Subcutaneous abdominal adipose tissue (tissue), 5 donors: Measurements from ENCODE around the gene ENOSF1.

Experiments
- H3K27ac ChIP-seq: one replicate; pipeline ENCODE4 v1.7.0; 2013; ENCODE audit warnings: low read depth, mild to moderate bottlenecking, inconsistent platforms, low read length, moderate library complexity
- H3K27me3 ChIP-seq, 5 donors: one replicate each; pipeline ENCODE4 v1.7.0; 2013; ENCODE audit warnings: low read length in 5 of 5, inconsistent platforms in 1 of 5; ENCODE audit not compliant: control insufficient read depth in 5 of 5, insufficient read depth in 4 of 5
- H3K36me3 ChIP-seq, 5 donors: one replicate each; pipeline ENCODE4 v1.7.0; 2013; ENCODE audit warnings: low read length in 5 of 5; ENCODE audit not compliant: control insufficient read depth in 5 of 5, insufficient read depth in 5 of 5
- H3K4me1 ChIP-seq, 5 donors: one replicate each; pipeline ENCODE4 v1.7.0; 2013; ENCODE audit warnings: low read length in 5 of 5, mild to moderate bottlenecking in 3 of 5, moderate library complexity in 1 of 5; ENCODE audit not compliant: control insufficient read depth in 5 of 5, insufficient read depth in 5 of 5
- H3K4me3 ChIP-seq, 5 donors: one replicate each; pipeline ENCODE4 v1.7.0; 2013; ENCODE audit warnings: low read length in 5 of 5, low read depth in 1 of 5
- H3K9ac ChIP-seq, 5 donors: one replicate each; pipeline ENCODE4 v1.7.0; 2013; ENCODE audit warnings: low read length in 5 of 5, mild to moderate bottlenecking in 4 of 5, moderate library complexity in 3 of 5
- H3K9me3 ChIP-seq, 5 donors: one replicate each; pipeline ENCODE4 v1.7.0; 2013; ENCODE audit warnings: low read length in 5 of 5; ENCODE audit not compliant: control insufficient read depth in 5 of 5
- donor health status: healthy.
- donor health status: healthy.
- donor health status: healthy.
- donor health status: healthy.
- donor health status: healthy.

ENOSF1 gene

DNA sequence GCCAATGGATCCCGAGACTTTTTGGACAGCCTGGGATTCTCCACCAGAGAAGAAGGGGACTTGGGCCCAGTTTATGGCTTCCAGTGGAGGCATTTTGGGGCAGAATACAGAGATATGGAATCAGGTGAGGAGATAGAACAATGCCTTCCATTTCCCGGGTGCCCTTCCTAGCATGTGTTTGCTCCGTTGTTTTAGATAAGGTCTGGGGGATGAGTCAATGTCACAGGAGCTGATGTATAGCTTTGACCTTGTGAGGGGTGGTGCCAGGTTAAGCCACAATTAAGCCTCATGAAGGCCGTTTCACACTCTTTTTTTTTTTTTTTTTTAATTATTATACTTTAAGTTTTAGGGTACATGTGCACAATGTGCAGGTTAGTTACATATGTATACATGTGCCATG is 50.2 kb downstream of the ENOSF1 start:
- Histone ChIP-seq H3K9ac (no peak overlapping the region), H3K4me3 (no peak overlapping the region), H3K4me1 (peaks cover 0 to 17% (median 13%) of the 10 kb centered on the region in 5 donors), H3K9me3 (no peaks in the 10 kb centered on the region), H3K36me3 (no peaks in the 10 kb centered on the region), H3K27me3 (peaks cover 0 to 9% (median 0%) of the 10 kb centered on the region in 5 donors), H3K27ac (no peak overlapping the region)

DNA sequence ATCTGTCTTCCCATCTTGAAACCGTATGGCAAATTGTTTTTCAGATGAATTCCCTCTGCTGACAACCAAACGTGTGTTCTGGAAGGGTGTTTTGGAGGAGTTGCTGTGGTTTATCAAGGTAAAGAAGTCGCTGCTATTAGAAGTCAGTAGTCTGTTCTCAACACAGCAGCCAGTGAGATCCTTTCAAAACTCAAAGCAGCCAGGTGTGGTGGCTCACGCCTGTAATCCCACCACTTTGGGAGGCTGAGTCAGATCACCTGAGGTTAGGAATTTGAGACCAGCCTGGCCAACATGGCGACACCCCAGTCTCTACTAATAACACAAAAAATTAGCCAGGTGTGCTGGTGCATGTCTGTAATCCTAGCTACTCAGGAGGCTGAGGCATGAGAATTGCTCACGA is 52.8 kb downstream of the ENOSF1 start:
- H3K27ac ChIP-seq = no peak overlapping the region
- no peaks in the 10 kb centered on the region for H3K9me3 ChIP-seq
- H3K9ac ChIP-seq = no peak overlapping the region
- H3K4me1 ChIP-seq = peaks cover 0 to 21% (median 17%) of the 10 kb centered on the region in 5 donors
- H3K27me3 ChIP-seq = peaks cover 0 to 12% (median 4%) of the 10 kb centered on the region in 5 donors
- H3K36me3 ChIP-seq = no peaks in the 10 kb centered on the region
- no peak overlapping the region for H3K4me3 ChIP-seq

DNA sequence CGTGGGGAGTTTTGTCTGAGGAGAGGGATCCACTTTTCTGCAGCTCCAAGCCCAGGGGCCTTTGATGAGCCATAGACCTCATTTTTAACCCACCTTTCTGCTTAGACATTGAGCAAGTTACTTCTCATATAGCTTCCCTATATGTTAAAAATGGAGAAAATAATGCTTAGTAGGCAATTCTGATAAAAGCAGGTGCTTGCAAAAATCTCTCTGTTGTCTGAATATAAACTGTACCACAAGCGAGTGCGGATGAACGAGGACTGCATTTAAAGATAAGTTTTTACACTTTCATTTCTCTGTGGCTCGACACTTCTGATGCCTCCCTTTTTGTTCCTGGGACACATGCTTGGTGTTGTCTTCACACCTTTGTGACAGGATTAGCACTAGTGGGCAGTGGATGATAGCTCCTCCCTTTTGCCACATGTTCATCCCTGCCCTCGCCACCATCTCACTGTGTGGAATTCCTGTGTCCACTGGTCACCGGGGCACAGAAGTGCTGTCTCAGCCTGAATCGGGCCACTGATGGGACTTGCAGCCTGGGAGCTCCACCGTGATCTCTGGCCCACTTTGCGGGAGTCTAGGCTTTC is 53.4 kb downstream of the ENOSF1 start:
- Histone ChIP-seq H3K27ac (no peak overlapping the region), H3K4me3 (peak overlapping the region in 3 of 5 donors; percentile 79 to 89 (median 82)), H3K27me3 (peaks cover 0 to 12% (median 6%) of the 10 kb centered on the region in 5 donors), H3K9ac (peak overlapping the region in 1 of 5 donors; percentile 64), H3K36me3 (no peaks in the 10 kb centered on the region), H3K9me3 (no peaks in the 10 kb centered on the region), H3K4me1 (peaks cover 0 to 21% (median 17%) of the 10 kb centered on the region in 5 donors)

DNA sequence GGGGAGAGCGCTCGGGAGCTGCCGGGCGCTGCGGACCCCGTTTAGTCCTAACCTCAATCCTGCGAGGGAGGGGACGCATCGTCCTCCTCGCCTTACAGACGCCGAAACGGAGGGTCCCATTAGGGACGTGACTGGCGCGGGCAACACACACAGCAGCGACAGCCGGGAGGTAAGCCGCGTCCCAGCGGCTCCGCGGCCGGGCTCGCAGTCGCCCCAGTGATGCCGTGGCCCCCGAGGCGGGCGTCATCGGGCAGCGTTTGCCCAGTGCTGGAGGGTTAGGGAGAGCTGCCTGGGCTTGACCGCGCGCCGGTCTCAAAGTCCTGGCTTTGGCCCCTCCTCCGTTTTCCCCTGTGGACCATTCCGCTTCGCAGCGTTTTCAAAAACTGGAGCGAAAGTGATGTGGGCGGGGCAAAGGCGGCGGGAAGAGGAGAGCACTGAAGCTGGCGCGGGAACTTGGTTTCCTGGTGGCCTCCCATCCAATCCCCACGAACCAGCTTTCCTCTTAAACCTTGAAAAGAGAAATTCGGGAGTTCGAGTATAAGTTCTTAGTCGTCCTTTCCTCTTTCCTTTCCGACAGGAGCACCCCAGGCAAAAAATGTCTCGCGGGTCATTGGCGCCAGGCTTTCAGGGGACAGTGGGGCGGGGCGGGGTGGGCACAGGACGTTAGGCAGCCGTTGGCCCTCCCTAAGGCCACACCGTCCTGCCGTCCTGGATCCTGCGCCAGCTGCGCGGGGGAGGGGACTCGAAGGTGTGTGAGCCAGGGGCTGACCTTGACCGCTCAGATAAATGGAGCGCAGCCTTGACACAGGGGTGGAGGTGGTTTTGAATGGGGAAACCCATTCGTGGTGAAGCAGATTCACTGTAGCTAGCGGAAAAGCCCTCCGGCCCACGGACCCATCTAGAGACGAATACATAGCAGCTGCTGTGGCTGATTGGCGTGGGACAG is 54.2 kb downstream of the ENOSF1 start:
- Histone ChIP-seq H3K9me3 (no peaks in the 10 kb centered on the region), H3K27me3 (peaks cover 0 to 12% (median 6%) of the 10 kb centered on the region in 5 donors), H3K4me1 (peaks cover 0 to 21% (median 17%) of the 10 kb centered on the region in 5 donors), H3K36me3 (no peaks in the 10 kb centered on the region), H3K4me3 (peak overlapping the region; percentile 69 to 95 (median 82)), H3K9ac (peak overlapping the region in 4 of 5 donors; percentile 40 to 64 (median 54)), H3K27ac (no peak overlapping the region)

DNA sequence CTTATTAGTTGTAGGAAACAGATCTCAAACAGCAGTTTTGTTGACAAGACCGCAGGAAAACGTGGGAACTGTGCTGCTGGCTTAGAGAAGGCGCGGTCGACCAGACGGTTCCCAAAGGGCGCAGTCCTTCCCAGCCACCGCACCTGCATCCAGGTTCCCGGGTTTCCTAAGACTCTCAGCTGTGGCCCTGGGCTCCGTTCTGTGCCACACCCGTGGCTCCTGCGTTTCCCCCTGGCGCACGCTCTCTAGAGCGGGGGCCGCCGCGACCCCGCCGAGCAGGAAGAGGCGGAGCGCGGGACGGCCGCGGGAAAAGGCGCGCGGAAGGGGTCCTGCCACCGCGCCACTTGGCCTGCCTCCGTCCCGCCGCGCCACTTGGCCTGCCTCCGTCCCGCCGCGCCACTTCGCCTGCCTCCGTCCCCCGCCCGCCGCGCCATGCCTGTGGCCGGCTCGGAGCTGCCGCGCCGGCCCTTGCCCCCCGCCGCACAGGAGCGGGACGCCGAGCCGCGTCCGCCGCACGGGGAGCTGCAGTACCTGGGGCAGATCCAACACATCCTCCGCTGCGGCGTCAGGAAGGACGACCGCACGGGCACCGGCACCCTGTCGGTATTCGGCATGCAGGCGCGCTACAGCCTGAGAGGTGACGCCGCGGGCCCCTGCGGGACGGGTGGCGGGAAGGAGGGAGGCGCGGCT is 55.0 kb downstream of the ENOSF1 start, which contains the start of gene TYMS:
Gene TYMS (plus strand): TSS at position 343 of the 690 bp plus-strand sequence. CDS start 90 bp downstream, at position 433.
- H3K27ac ChIP-seq = no peak within 1 kb of the TSS

DNA sequence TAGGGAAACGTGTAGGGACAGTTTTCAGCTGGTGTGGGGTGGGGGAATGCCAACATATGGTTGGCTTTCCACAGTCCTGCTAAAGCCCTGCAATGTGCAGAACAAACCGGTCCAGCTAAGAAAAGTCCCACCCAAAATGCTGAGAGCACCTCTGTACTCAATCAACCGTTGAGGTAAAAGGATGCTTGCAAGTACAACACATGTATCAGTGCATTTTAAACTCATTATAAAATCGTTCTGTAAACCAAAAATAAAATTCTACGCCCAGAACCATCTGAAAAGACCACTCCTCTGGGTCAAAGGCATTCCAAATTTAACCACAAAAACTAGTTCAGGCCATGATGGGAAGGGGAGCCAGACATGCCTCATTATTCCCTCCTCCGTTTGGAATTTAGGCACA is 57.0 kb downstream of the ENOSF1 start:
- Histone ChIP-seq H3K4me1 (peaks cover 0 to 21% (median 17%) of the 10 kb centered on the region in 5 donors), H3K9me3 (no peaks in the 10 kb centered on the region), H3K27me3 (peaks cover 0 to 15% (median 6%) of the 10 kb centered on the region in 5 donors), H3K9ac (no peak overlapping the region), H3K36me3 (no peaks in the 10 kb centered on the region), H3K4me3 (no peak overlapping the region), H3K27ac (no peak overlapping the region)

More for the DNA sequence above, 55.0 kb downstream of the ENOSF1 start, which contains the start of gene TYMS:
- peak within 1 kb of the TSS in 4 of 5 donors; percentile 40 to 64 (median 54) for H3K9ac ChIP-seq
- H3K9me3 ChIP-seq = no peaks in the 10 kb centered on the region
- H3K4me3 ChIP-seq = peak within 1 kb of the TSS; percentile 69 to 95 (median 82)
- H3K4me1 ChIP-seq = peaks cover 0 to 21% (median 17%) of the 10 kb centered on the region in 5 donors
- H3K36me3 ChIP-seq = no peaks in the 10 kb centered on the region
- peaks cover 0 to 12% (median 6%) of the 10 kb centered on the region in 5 donors for H3K27me3 ChIP-seq

DNA sequence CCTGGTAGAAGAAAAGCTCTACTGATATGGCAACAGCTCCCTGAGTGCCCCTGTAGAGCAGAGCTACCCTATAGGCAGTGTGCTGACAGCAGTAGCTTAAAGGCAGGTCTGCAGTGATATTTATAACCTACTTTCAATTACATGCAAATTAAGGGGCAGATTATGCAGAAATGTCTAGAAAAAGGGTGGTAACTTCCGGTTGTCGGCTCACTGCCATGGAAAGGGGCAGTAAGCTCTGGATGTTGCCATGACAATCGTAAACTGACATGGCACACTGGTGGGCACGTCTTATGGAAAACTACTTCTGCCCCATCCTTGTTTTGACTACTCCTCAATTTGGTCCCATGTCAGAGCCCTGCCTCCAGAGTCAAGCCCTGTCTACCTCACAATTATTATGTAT is 57.8 kb downstream of the ENOSF1 start:
- H3K9ac ChIP-seq = no peak overlapping the region
- H3K9me3 ChIP-seq = no peaks in the 10 kb centered on the region
- H3K27ac ChIP-seq = no peak overlapping the region
- peaks cover 0 to 16% (median 6%) of the 10 kb centered on the region in 5 donors for H3K27me3 ChIP-seq
- H3K36me3 ChIP-seq = no peaks in the 10 kb centered on the region
- no peak overlapping the region for H3K4me3 ChIP-seq
- peaks cover 0 to 21% (median 17%) of the 10 kb centered on the region in 5 donors for H3K4me1 ChIP-seq

DNA sequence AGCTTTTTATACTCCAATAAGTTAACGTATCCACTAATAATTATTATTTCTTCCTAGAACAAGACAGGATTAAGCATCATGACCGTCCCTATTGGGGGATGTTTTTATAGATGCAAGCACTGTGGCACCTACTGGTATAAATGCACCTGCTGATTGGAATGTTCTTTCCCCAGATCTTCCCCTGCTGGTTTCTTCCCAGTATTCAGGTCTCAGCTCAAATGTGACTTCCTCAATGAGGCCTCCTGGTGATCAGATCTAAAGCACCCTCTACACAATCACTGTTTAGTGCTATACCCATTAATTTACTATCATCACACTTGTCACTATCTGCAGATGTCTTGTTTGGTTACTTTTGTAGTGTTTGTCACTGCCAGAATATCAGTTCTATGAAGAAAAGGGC is 58.9 kb downstream of the ENOSF1 start:
- Histone ChIP-seq H3K9ac (no peak overlapping the region), H3K27ac (no peak overlapping the region), H3K4me3 (no peak overlapping the region), H3K4me1 (peaks cover 0 to 17% (median 14%) of the 10 kb centered on the region in 5 donors), H3K36me3 (no peaks in the 10 kb centered on the region), H3K27me3 (peaks cover 0 to 10% (median 2%) of the 10 kb centered on the region in 5 donors), H3K9me3 (no peaks in the 10 kb centered on the region)

DNA sequence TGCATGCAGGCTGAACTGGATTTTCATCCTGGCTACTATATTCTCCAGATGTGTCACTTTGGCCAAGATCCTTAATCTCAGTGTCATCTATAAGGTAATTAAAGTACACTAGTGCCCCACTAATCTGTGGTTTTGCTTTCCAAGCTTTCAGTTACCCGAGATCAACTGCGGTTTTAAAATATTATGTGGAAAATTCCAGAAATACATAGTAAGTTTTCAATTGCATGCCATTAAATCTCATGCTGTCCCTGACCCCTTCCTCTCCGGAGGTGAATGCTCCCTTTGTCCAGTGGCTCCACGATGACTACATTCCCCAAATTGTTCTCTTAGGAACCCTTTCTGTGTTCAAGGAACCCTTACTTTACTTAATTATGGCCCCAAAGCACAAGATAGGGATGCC is 60.3 kb downstream of the ENOSF1 start:
- Histone ChIP-seq H3K27me3 (peaks cover 0 to 7% (median 0%) of the 10 kb centered on the region in 5 donors), H3K36me3 (no peaks in the 10 kb centered on the region), H3K4me1 (peaks cover 0 to 3% (median 3%) of the 10 kb centered on the region in 5 donors), H3K9me3 (no peaks in the 10 kb centered on the region), H3K27ac (no peak overlapping the region), H3K9ac (no peak overlapping the region), H3K4me3 (no peak overlapping the region)
